Activated CD8-positive, alpha-beta memory T cell treated with anti-CD3 and anti-CD28 coated beads, Interleukin-2, amount 50 U/mL, for 1 hour (primary cell): Measurements from ENCODE around the gene ACVR2B.

Experiments used
- DNase-seq: peaks from one replicate; pipeline ENCODE4 v3.0.0-alpha.2; 2020; ENCODE audit errors: extremely low read depth

The ACVR2B gene

DNA sequence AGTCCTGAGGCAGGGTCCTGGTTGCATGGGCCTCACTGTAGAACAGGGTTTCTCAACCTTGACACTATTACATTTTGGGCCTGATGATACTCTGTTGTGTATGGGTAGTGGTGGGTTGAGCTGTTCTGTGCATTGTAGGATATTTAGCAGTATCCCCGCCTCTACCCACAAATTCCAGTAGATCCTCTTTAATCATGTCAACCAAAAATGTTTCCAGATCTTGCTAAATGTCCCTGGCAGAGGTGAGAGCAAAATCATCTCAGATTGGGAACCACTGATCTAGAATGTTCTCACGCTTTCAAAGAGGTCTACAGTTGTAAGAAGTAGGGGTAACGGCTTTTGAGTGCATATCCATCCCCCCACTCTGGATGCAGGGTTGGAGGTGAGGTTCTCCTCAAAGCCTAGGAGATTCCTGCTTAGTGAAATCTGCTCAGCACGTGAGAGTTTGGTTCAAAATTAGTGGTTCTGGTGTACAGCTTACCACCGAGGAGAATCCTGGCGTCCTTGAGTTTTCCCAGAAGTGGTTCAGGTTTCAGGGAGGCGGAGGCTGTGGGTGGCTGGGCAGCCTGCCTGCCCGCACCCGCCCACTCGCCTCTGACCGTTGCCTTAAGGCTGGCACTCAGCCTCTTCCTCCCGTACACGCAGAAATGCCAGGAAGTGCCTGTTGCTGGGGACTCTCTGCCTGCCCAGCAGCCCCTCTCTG is 5.3 kb downstream of the ACVR2B start:
- no peak for DNase-seq

DNA sequence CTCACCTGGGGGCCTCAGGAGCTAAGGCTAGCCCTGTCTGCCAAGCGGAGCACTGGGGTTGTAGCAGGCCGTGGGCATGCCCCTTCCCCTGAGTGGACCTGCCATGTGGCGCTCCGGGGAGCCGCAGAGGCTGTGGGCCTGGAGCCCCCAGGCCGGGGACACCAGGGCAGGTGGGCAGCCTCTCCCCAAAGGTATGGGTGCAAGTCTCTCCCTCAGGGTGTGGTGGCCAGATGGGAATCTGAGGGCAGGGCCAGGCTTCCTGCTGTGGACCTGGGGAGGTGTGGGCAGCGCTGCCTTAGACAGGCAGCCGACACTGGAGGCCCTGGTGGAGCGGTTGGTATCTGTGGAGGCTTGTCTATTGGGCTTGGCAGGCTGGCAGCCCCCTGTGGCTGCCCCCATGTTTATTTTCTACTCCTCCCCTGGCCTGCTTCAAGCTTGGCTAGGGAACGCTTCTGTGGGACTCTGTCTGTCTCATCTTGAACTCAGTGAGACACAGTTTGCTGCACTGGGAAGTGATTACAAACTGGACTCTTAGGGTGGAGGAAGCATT is 5.9 kb downstream of the ACVR2B start:
- DNase-seq: no peak

DNA sequence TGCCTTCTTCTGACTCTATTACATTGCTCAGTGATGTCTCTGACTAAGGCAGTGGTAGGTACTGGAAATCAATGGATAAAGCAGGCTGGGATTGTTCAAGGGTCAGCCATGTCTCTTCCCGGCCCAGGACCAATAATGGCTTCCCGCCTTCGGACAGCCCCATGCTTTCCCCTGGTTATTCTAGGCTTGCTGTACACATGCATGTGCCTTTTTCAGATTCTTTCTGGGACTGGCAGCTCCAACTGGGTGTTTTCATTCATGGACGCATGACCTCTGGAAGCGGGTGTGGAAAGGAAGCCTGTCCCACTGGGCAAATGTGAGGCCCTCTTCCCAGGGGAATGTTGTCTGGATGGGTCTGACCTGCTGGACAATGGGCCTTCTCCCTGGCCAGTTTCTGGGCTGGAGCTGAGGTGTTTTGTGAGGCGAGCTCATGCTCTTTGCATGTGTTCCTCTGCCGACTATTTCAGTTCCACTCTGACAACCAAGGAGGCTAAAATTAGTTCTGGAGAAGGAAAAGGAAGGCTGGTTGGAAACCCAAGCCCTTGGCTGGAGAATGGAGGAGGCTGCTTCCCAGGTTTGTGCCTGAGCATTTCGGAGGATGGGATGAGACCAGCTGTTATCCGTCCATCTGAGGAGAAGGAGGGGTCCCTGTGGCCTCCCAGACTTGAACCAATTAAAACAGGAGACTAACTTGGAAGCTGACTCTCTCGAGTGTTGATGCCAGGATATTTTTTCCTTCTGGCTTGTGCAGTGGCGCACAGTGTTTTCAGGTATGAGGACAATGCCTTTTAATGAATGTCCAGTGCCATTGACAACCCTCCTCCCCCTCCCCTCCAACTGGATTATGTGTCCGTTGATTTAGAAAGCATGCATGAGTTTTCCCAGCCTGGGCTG is 6.9 kb downstream of the ACVR2B start:
- no peak for DNase-seq

DNA sequence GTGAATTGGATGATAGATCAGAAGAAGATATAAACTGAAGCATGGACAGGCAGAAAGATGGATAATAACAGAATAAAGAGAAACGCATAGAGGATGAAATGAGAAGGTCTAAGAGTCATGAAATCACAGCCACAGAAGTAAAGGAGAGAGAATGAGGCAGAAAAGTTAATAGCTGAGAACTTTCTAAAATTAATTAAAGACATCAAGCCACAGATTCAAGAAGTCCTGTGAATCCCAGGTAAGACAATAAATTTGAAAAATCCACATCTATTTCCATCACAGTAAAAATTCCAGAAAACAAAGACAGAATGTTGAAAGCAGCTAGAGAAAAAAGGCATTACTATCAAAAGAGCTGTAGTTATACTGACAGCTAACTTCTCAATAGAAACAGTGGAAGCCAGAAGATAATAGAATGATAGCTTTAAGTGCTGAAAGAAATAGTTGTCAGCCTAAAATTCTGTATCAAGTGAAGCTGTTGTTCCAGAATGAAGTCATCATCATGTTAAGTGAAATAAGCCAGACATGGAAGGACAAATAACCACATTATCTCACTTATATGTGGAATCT is 12.0 kb downstream of the ACVR2B start:
- DNase-seq: no peak

DNA sequence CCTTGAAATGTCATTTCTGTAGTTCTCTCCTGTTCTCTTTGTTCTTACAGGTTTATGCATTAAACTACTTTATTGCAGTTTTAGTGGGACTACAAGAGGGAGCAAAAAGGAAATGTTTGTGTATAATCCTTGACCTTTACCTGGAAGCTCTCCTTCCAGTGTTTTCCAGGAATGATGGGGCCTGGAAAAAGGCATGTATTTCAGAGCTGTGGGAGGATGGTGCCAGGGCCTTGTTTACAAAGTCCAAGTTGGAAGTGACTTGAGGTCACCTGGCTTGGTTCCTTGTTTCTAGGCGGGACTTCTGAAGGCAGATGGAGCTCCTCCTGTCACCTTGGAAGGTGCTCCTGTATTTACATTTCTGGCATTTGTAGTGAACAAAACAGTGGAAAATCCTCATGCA is 15.1 kb downstream of the ACVR2B start:
- no peak for DNase-seq

DNA sequence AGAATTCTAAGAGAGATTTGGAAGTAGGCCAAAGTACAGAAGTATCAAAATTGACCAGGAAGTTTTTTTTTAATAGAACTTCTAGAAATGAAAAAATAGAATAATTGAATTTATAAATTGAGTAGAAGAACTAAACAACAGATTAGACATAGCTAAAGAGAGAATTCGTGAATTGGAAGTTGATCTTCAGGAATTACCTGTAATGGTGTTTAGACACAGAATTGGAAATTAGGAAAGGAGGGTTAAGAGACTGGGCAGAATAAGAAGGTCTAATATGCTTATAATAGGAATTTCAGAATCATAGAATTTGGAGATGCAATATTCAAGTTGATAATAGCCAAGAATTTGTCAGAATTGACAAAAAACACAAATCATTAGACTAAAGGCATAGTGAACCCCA is 16.2 kb downstream of the ACVR2B start:
- DNase-seq: no peak

DNA sequence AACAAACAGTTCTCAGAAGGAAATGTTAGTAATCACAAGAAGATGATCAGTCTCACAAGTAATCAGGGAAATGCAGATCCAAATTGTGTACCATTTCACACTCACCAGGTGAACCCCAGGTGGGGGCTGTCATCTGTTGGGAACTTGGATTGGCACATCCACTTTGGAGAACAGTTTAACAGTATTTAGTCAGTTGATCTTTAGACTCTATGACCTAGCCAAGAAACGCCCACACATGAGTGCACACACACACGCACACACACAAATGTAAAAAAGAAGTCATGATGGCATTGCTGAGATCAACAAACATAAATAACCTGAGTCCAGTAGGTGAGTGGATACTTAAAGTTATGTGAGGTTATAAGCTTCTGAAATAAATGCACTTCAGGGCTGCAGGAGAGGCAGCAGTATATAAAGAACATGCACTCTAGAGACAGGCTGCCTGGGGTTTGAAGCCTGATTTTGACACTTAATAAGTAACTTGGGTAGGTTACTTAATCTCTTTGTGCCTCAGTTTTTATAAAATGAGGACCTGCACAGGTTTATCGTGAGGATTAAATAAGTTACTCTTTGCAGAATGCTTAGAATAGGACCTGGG is 17.7 kb downstream of the ACVR2B start:
- DNase-seq: no peak

DNA sequence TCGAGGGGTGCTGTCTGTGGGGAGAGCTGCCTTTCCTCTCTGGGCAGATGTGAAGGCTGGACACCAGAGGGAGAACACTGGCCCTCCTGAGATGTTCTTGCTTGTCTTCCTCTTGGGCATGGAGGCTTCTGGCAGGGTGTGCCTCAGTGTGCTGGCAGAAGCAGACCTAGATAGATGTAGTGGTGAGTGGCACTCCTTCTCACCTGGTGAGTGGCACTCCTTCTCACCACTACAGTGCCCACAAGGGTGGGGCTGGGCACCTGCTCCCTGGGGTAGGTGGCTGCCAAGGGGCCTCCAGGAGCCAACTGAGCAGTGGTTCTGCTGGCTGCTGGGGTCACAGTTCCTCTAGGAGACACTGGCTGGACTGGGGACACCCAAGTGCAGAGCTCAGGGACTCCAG is 18.7 kb downstream of the ACVR2B start:
- DNase-seq: no peak

DNA sequence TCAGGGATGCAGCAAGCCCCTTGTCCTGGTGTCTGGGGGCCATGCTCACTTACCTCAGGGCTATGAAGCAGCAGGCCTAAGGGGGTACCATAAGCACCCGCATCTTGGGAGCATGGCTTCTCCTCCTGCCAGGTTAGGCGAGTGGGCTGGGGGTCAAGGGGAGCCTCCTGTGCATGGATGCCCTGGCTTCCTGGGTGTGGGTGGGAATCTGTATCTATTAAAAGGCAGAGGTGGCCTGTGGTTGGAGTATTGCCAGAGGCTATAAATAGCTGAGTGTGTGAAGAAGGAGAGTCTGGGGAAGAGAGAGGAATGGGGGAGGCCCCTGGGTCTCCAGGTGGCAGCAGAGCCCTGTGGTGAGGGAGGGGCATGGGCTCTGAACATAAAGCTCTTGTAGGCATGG is 19.5 kb downstream of the ACVR2B start:
- DNase-seq: no peak

DNA sequence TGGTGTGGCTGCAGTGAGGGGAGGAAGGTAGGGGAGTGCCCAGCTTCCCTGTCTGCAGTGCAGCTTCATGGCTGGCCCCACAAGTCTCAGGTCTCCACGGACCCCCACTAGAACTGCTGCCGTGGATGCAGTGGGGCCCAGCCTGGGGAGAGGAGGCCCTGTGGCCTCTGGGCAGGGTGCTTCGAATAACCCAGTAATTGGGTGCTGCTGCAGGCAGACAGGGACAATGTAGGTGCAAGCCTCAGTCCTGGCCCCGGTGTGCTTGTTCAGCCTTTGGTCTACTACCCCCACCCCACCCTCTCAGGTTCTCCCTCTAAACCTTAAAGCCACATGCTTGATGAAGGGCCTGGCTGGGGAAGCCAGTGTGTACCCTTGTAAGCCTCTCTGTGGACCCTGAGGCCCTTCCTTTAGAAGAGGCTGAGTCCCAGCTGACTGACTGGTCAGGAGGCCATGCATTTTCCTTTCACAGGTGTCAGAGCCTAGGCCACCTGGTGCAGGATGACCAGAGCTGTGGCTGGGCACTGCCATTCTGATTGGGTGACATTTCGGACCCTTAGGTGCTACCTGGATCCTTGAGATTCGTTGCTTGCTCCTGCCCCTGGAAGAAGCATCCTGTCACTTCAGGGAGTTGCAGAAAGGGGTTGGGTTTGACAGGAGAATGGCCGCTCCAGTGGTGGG is 21.4 kb downstream of the ACVR2B start:
- no peak for DNase-seq

DNA sequence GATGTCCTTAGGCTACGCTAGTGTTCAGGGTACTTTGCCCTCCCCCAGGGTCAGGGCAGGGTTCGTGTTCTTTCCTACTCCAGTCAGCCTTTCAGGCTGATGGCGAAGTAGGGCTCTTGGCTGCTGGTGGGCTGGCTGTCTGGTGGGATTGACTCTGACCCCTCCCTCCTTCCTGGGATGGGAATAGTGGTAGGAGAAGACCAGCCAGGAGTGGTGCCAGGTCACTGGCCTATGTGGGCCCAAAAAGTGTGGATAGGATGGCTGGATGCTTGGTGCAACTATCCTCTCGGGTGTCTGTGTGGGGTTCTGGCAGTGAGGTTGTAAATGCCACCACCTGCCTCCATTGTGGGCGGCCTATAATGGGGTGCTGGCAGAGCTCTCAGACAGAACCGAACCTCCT is 22.0 kb downstream of the ACVR2B start:
- no peak for DNase-seq

DNA sequence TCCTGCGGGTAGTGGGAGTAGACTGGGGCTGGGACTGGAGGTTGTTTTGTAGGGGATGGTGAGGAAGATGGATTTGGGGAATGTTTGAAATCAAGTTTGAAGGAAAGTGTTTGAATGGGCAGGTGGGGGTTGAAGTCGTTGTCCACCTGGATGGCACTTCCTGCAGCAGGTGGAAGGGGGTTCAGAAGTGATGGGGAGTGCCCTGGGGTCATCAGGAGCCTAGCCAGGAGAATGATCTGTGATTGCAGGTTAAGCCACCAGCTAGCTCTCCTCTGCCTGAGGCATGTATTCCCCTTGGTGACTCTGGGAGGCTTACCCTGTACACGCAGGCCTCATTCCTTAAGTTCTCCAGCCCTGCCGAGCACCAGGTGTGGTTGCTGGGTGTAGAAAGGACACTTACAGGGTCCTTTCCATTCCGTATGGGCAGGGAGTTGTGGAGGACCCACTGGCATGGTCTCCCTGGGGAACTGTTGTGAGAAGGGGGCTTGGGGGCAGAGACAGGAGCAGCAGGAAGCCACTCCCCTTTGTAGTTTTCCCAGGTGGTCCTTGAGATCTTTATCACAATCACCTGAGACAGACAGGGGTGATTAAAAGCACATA is 22.6 kb downstream of the ACVR2B start:
- no peak for DNase-seq

DNA sequence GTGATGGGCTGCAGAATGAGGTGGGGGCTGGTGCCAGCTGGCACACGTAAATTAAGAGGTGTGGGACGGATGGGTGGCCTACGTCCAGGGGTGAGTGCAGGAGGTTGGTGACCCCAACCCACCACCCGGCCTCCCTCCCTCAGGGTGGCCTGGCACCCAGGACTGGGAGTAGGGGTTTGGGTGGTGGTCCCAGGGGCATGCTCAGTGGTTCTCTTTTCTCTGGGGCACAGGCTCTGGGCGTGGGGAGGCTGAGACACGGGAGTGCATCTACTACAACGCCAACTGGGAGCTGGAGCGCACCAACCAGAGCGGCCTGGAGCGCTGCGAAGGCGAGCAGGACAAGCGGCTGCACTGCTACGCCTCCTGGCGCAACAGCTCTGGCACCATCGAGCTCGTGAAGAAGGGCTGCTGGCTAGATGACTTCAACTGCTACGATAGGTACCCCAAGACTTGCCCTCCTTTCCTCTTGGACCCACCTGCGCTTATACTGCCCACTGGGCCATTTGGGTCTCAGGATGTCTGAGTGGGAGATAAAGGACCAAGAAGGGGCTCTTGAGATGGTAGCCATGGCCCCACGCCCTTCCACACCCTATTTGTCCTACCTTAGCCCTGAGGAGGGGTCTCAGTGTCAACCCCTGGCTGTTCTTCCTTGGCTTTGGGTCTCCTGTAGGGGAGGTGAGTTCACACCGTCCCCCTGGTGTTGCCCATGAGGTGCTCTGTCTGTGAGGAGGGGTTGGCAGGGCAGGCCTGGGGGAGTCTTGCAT is 23.5 kb downstream of the ACVR2B start:
- DNase-seq: no peak

DNA sequence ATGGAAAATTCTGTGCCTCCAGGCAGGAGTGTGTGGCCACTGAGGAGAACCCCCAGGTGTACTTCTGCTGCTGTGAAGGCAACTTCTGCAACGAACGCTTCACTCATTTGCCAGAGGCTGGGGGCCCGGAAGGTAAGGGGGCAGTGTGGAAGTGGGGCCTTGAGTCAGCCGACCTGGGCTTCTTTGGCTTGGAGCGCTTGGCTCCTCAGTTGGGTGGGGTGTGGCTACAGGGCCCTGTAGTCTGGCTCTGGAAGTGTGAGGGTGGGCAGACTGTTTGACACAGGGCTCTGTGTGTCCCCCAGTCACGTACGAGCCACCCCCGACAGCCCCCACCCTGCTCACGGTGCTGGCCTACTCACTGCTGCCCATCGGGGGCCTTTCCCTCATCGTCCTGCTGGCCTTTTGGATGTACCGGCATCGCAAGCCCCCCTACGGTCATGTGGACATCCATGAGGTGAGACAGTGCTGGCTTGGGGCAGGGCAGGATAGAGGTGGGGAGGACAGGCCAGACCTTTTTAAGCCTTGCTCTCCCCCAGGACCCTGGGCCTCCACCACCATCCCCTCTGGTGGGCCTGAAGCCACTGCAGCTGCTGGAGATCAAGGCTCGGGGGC is 24.3 kb downstream of the ACVR2B start:
- DNase-seq: no peak

DNA sequence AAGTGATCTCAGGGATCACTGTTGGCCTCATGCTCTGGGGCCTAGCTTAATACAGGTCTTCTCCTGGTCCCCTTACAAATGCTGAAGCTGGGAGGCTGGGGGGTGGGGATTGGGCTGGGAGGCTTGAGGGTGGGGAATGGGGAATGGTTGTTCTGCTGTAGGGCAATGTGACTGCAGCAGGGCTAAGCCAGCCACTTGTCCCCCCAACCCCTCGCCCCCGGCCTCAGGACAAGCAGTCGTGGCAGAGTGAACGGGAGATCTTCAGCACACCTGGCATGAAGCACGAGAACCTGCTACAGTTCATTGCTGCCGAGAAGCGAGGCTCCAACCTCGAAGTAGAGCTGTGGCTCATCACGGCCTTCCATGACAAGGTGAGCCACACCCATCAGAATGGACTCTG is 25.2 kb downstream of the ACVR2B start:
- DNase-seq: no peak

DNA sequence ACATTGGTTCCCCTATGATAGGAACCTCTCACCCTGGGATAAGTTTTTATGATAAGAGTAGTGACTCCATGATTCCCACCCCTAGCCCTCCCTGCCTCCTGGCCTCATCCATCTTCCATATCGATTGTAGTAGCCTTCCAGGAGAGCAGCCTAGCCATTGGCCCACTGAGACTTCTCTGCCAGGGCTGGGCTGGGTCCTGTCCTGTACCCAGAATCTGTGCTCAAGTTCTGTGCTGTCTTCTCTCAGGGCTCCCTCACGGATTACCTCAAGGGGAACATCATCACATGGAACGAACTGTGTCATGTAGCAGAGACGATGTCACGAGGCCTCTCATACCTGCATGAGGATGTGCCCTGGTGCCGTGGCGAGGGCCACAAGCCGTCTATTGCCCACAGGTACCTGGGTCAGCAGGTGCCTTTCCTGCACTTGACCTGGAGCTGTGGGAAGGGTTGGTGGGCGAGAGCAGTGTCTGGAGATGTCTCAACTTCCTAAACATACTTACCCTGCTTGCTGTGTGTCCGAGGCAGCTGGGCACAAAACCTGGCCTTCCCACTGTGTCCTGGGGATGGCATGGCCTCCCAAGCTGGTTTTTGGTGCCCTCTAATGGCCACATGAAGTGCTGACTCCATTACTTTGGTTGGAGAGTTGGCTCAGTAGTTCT is 25.9 kb downstream of the ACVR2B start:
- DNase-seq: no peak

DNA sequence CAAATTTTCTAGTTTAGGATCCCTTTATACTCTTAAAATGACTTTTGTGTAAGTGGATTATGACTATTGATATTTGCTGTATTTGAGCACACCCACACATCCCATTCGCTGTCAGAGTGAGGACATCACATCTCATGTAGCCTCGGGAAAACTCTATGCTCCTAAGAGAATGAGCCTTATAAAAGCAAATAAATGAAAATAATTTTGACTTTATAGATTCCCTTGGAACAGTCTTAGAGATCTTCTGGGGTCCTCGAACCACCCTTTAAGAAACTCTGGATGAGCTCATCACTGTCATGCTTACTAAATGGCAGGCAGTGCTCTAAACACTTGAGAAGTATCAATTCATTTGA is 26.4 kb downstream of the ACVR2B start:
- DNase-seq: no peak

DNA sequence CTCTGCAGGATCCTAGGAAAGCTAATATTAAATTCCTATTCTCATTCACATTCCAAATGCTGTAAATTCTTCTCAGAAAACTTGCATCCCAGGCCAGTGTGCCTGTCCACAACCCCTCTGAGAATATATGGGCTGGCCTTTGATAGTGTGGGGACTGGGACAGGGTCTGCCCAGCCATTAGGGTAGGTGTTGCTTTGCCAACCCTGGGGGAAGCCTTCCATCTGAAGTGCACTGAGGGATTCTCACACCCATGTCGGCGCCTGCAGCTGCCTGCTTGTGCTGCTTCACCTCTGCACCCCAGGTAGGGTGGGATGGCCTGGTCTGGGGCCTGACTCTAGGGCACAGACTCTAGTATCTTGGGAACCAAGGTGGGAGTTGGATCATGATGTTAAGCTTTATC is 27.2 kb downstream of the ACVR2B start:
- no peak for DNase-seq

DNA sequence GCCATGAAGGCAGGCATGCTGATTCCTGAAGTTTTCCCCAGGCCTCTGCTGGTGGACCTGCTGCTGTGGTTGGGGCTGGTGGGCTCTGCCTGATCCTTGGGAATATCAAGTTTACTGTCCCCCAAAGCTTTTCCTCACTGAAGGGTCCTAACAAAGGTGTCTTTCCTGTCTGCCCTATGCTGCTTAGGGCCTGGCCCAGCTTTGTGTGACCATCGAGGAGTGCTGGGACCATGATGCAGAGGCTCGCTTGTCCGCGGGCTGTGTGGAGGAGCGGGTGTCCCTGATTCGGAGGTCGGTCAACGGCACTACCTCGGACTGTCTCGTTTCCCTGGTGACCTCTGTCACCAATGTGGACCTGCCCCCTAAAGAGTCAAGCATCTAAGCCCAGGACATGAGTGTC is 29.3 kb downstream of the ACVR2B start:
- no peak for DNase-seq

DNA sequence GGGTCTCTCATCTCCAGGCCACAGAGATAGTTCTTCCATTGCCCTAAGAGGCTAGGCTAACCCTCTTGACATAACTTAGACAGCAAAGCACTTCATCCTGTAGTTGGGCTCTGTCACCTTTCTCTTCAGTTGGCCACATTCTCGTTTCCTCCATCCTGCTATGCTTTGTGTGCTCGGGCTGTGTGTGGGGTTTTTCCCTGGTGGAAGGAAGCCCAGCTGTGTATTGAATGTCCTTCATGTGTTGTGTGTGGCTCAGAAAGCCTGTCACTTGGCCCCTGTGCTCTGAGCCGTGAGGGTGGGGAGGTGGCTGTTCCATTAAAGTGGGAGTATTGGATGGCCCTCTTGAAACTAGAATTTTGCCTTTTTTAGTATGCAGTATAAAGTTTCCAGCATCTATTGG is 33.6 kb downstream of the ACVR2B start:
- DNase-seq: no peak
